Glomerular visceral epithelial cell (primary cell): ENCODE data around the gene TPRA1.

Source experiments
- DNase-seq: peaks from one replicate; pipeline ENCODE4 v3.0.0-alpha.2; 2016; ENCODE audit errors: extremely low spot score

Gene TPRA1

DNA sequence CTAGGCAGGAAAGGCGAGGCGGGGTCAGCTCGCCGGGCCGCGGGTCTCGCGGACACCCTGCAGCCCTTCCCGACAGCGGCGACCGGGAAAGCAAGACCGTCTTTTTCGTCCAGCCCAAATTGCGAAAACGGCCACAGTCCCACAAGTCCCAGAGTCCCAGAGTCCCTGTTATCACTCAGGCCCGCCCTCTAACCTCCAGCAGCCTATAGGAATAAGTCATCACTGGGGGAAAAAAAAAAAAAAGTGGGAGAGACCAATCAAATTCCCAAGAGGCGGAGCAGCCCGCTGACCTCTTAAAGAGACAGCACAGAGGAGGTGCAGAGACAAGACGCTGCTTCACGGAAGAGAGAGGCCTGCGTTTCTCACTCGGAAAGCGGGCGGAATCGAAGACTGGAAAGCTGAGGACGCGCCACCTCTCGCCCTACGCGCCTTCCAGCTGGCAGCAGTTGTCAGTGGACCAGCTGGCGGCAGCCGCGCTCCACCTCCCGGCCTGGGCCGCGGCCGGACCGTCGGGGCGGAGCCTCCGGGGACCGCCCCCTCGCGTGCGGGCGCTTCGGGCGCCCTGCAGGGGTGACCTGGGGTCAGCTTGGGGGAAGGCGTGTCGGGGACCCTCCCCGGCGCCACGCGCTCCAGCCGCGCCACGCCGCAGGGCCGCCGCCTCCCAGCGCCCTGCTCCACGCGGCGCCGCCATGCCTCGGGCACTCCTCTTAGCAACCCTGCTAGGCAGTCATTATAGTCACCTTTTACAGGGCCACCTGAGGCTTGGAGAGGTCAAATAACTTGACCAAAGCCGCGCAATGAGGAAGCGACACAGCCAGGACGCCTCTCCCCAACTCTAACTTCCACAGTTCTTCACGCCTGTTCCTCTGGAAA, at the start of gene TPRA1:
Gene TPRA1, minus strand, starts transcription at position 141 of the 873 bp plus-strand sequence. CDS start 10,587 bp downstream, outside the sequence.
- DNase-seq = peak; percentile 97

DNA sequence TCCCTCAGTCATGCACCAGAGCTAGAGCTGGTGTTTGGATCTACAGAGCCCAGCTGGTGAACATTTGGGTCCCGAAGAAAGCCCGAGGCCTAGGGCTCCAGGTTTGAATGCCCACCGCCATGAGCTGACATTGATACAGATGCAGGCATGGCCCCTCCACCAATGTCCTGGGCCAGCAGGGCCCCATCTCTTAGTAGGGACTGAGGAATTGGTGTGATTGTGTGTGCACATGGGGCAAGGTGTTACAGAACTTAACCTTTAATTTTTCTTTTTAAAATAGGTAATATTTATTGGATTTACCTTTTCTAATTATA, 49.5 kb upstream of the TPRA1 start:
- DNase-seq = no peak

DNA sequence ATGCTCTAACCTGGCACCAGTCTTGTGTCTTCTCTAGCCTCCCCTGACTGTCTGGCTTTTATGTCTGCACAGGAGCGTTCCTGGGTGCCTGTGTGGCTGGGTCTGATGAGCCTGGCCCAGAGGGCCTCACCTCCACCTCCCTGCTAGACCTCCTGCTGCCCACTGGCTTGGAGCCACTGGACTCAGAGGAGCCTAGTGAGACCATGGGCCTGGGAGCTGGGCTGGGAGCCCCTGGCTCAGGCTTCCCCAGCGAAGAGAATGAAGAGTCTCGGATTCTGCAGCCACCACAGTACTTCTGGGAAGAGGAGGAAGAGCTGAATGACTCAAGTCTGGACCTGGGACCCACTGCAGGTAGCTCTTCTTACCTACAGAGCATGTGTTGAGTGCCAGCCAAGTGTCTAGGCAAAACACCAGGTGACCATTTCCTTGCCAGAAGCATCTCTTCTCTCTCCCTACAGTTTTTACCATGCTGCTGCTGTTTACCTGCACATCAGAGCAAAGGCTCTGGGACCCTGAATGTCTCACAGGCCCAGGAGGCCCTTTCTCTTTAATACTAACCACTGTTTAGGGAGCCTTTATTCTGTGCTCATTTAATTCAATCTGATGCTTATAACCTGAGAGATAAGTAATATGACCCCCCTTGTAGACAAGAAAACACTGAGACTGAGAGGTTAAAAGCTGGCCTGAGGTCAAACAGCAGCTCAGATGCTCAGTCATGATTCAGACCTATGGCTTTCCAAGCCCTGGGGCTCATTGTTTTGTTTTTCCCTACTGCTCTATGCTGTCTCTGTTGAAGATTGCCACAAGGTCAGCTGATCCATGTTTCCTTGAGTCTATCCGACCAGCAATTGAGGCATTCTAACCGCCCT, 48.9 kb upstream of the TPRA1 start:
- peak; percentile 37 for DNase-seq

DNA sequence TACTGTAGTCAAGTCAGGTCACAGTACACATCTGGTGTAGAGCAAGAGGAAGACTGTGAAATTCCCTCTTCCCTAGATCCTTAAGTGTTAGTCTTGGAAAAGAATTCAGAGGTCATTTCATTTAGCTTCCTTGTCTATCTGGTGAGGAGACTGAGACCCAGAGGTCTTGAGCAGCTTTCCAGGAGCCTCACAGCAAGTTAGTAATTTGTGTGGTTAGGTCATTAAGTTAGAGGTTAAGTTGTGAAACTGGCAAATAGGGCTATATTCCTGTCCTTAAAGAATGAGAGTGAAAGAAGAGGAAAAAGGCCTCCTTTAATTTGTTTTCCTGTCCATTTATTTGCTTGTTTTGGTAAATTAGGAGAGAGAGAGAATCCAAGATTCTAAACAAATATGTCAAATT, 47.4 kb upstream of the TPRA1 start:
- DNase-seq = no peak

DNA sequence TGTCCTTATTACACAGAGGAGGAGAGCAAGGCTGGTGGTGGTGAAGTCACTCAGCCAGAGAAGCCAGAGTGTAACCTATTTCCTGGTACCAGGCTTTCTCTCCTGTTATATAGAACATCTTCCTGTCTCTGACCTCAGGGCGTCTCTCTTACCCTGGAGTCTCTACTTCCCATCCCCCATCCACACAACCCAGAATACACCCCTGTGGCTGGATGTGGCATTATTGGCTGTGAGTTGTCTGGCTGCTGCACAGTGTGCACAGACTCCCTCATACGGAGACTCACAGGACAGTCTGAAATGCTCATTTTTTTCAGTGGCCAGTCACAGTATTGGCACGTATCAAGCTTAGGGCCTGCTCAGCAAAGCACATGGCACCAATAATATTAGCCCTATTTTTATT, 47.0 kb upstream of the TPRA1 start:
- peak; percentile 52 for DNase-seq

DNA sequence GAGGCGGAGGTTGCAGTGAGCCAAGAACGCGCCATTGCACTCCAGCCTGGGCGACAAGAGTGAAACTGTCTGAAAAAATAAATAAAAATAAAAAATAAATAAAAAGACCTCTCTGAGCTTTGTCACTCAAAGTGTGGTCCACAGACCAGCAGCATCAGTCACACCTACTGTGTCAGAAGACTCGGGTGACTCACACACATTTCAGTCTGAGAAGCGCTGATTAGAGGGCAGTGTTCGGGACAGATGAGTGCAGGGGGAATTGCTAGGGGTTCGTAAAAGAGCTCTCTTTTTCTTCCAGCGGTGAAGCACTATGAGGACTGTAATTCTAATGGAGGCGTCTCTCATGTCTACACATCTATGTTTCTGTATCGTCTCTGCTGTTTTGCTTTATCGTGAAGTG, 44.1 kb upstream of the TPRA1 start:
- no peak for DNase-seq

DNA sequence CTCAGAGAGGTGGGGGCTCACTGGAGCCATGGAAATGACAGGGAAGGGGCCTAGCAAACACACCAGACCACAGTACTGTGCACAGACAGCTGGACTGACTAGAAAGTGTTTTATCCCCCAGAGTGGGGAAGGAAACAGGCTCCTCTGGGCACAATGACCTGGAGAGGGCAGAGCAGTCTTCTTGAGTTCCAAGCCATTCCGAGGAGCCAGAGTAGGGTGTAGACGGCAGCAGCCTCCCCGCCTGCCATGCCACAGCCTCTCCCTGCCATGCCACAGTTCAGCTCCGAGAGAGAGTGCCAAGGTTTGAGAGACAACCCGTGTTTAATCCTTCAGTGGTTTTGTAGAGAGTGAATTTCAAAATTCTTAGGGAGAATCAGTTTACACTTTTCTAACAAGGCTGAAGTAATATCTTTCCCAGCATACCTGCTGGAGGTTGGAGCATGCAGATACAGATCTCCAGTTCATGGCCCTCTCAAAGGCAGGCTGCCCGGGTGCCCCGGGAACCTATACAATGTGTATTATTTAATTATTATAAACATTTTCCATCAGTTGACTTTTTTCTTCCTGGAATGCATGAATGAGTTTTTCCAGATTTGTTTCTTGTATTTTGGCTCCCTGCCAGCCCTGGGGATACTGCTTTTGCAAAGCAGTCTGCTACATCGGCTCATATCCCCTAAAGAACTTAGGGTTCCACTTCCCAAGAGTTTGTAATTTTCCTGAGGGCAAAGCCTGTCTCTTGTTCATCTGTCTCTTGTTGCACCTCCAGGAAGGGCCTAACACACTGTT, 41.7 kb upstream of the TPRA1 start:
- DNase-seq = no peak

DNA sequence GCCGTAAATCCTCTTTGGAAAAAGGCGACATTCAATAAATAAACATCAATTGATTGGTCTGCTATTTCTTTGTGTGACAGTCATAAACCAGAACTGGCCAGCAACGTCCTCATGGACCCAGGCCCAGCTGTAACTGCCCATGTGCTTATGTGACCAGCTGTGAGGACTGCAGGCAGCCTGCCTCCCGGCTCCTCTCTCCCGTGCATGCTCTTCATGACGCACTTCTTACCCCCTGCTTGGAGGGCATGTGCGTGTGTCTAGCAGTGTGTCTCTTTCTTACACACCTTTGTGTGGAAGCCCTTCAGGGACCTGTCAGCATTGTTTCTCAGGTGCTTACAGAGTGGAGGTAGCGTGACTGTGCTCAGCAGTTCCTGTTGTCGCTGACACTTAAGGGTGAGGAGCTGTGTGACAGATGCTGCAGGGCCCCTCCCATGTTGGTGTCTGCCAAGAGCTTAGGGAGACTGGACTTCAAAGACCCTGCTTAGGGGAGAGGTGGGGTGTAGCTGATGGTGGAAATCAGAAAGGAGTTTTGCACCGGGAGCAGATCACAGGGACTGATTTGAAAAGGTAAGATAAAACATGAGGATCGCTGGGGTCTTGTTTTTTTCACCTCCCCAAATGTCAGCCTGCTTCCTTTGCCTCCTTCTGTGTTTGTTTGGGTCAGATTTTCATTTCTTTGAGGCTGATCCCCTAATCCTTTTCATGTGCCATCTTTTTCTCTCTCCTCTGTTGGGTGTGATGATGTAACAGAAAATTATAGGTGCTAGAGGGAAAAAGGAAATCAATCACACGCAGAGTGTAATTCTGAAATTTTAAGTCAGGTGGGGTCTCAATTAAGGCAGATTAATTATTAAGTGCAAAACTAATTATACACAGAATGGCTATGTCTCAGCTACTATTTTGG, 40.5 kb upstream of the TPRA1 start:
- no peak for DNase-seq

DNA sequence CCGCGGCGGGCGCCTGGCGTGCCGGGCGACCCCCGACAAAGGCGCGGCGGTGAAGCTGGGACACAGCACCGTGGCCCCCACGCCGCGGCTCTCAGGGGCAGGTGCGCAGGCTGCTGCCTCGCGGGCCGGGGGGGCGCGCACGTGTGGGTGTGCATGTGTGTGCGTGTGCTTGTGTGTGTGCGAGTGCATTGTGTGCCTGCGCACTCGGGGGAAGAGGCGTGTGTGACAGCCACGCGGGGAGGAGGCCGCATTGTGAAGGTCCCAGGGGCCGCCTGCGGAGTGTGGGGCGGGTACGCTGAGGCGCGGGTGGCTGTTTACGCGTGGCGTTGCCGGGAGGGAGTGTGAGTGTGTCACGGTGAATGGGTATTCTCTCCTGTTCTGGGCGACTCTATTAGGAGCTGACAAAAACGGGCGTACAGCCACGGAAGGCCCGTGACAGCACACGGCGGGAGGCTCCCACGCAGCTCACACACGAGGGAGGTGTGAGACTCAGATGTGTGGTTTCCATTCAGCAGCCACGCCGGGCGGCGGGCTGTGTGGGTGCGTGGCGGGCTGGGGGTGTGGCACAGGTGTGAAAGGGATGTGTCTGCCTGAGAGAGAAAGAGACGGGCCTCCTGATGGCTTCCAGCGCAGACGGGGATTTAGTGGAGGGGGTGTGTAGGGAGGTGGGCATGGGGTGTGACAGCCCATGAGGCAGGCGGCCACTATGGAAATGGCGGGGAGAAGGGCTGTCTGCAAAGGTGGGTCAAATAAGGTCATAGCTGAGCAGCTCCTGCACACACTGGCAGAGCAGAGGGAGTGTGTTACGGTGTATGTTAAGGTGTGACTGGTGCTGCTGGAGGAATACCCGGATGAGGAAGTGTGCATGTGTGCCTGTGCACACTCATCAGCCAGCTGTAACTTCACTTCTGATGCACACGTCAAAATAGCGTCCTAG, 39.2 kb upstream of the TPRA1 start:
- no peak for DNase-seq

DNA sequence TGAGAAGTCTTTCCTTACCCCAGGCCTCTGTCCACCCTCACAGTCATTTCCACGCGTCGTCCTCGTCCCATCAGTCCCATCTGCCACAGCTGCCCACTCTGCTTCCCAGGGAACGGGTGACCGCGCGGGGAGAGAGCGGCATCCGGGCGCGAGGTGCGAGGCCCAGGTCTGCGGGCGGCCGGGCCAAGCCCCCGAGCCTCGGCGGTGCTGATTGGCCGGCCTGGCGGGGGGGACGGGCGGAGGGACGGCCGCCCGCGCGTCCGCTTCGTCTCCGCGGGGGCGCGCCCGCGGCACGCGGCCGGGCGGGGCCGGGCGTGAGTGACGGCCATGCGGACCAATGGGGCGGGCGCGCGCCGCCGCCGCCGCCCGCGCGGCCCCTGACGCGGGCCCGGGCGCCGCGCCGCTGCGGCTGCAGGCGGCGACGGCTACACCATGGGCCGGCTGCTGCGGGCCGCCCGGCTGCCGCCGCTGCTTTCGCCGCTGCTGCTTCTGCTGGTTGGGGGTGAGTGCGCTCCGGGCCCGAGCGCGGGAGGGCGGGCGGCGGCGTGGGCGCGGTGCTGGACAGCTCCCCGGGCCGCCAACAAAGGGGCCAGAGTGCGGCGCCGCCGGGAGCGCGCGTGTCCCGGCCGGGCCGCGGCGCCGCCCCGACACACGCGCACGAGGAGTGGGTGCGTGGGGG, 38.4 kb upstream of the TPRA1 start, which contains the start of gene PODXL2:
Gene PODXL2, plus strand, starts transcription at position 398 of the 679 bp plus-strand sequence. Its CDS starts 35 bp downstream, at position 433.
- peak; percentile 68 for DNase-seq

DNA sequence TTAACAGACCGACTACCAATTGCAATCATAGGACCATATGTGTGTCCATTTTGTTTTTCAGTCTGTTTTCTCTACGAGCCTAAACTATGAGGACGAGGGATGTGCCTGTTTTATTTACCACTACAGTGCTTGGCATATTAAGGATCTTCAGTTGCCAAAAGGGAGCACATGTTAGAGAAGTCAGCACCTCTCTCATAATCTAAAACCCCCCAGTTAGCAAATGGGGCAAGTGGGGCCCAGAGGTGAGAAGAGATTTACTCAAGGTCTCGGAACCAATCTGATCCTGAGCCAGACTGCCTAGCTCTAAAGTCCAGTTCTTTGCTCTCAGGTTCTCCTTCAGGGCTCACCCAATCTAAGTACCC, 37.9 kb upstream of the TPRA1 start:
- no peak for DNase-seq

DNA sequence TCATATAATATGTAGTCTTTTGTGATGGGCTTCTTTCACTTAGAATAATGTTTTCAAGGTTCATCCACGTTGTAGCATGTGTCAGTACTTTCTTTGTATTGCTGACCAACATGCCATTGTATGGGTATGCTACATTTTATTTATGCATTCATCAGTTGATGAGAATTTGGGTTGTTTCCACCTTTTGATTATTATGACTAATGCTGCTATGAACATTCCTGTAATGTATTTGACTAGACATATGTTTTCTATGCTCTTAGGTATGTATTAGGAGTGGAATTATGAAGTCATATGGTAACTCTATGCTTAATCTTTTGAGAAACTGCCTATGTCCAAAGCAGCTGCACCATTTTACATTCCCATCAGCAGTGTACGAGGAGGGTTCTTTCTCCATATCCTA, 35.3 kb upstream of the TPRA1 start:
- no peak for DNase-seq

DNA sequence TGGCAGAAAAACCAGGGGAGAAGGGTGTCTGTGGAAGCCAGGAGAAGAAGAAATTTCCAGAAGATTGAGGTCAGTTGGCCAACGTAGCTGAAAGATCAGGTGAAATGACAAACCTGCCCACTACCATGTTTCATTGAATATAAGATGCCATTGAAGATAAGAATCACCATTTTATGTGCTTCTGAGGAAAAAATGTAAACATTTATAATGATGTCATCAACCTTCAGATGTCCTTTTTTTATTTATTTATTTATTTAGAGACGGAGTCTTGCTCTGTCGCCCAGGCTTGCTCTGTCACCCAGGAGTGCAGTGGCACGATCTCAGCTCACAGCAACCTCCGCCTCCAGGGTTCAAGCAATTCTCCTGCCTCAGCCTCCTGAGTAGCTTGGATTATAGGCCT, 33.5 kb upstream of the TPRA1 start:
- no peak for DNase-seq

DNA sequence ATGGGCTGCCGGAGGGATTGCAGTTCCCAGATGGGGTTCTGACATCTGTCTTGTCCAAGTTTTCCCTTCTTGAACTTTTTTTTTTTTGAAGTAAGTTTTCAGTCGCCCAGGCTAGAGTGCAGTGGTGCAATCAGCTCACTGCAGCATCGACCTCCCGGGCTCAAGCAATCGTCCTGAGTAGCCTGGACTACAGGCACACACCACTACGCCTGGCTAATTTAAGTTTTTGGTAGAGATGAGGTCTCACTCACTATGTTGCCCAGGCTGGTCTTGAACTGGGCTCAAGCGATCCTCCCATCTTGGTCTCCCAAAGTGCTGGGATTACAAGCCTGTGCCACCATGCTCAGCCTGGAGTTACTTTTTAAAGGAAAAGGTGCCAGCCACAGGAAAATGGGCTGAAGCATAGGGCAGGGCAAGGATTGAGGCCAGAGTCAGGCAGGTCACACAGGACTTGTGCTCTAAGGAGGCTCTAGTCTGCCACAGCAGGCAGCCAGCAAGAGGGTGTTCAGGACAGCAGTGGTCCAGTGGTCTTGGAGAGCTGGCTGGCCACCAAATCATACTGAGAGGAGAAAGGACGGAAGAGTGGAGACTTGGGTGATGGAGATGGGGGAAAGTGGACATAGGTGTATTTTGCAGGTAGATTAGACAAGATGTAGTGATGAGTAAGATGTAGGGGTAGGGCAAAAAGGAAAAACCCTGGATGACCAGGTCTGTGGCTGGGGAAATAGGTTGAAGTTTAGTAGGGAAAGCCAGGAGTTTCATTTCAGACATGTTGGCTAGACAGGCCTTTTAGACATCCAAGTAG, 32.4 kb upstream of the TPRA1 start:
- DNase-seq = no peak

DNA sequence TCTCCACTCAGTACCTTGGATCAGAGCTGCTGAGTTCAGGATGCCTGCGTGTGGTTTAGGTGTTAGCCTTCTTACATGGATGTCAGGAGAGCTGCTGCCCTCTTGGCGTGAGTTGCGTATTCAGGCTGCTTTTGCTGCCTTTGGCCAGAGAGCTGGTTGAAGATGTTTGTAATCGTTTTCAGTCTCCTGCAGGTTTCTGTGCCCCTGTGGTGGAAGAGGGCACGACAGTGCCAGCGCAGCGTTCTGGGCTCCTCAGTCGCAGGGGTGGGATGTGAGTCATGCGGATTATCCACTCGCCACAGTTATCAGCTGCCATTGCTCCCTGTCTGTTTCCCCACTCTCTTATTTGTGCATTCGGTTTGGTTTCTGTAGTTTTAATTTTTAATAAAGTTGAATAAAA, 31.5 kb upstream of the TPRA1 start:
- DNase-seq = no peak

DNA sequence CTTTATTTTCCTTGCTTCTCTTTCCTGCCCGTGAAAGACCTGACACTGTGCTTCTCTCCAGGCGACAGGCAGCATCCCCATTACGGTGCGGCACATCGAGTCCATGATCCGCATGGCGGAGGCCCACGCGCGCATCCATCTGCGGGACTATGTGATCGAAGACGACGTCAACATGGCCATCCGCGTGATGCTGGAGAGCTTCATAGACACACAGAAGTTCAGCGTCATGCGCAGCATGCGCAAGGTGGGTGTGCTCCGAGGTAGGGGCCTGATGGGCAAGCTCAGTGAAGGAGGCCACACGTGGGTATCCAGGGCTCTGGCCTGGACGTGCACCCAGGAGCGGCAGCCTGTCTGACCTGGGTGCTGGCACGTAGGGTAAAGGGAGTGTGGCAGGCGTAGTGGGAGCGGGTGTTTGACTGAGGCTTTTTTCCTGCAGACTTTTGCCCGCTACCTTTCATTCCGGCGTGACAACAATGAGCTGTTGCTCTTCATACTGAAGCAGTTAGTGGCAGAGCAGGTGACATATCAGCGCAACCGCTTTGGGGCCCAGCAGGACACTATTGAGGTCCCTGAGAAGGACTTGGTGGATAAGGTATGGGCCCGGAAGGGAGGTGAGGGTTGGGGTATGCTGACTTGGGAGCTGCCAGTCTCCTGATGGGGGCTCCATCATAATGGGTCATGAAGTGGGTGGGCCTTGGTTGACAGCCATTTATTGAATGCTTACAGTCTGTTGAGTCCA, 30.3 kb upstream of the TPRA1 start:
- DNase-seq = no peak

DNA sequence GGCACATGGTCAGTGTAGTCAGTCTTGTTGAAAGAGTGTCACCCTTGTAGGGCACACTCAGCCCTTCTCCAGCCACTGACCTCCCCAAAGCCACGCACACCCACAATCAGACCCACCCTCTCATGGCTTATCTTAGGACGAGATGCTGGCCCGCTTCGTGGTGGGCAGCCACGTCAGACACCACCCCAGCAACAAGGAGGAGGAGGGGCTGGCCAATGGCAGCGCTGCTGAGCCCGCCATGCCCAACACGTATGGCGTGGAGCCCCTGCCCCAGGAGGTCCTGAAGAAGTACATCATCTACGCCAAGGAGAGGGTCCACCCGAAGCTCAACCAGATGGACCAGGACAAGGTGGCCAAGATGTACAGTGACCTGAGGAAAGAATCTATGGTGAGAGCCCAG, 28.4 kb upstream of the TPRA1 start:
- no peak for DNase-seq
